GM23338 (cell line): ENCODE measurements around the gene SP9. TPM values are rescaled to one million over a fixed set of nuclear protein-coding genes. Genes with fewer than 3 reads are reported as not detected.

Experiments
- ATAC-seq: fragments of 200-7000 bp; cut with Tn5 transposase; 3 replicates; pipeline ENCODE4 v1.9.1; 2020
- DNase-seq: peaks from one replicate; pipeline ENCODE4 v3.0.0-alpha.2; 2015; ENCODE audit warnings: low spot score
- H2AFZ ChIP-seq: fragments of 200-600 bp; sonication (generic); 2 replicates; pipeline ENCODE4 v1.8.0; 2016; ENCODE audit warnings: antibody characterized with exemption, mild to moderate bottlenecking, moderate library complexity
- H3F3A ChIP-seq: fragments of 200-600 bp; sonication (generic); replicated peaks from 2 replicates; pipeline ENCODE4 v1.8.0; 2017; ENCODE audit warnings: antibody characterized with exemption, mixed run types, low read depth
- H3K27ac ChIP-seq: fragments of 200-600 bp; sonication (generic); 2 replicates; pipeline ENCODE4 v1.6.1; 2016; ENCODE audit warnings: low read depth
- H3K27me3 ChIP-seq: fragments of 200-600 bp; sonication (generic); 2 replicates; pipeline ENCODE4 v1.8.0; 2016; ENCODE audit warnings: mild to moderate bottlenecking, mixed run types, moderate library complexity; ENCODE audit not compliant: insufficient read depth
- H3K36me3 ChIP-seq: fragments of 200-600 bp; sonication (generic); 2 replicates; pipeline ENCODE4 v1.8.0; 2016; ENCODE audit warnings: mild to moderate bottlenecking; ENCODE audit not compliant: insufficient read depth
- H3K4me1 ChIP-seq: fragments of 200-600 bp; sonication (generic); 2 replicates; pipeline ENCODE4 v1.8.0; 2016; ENCODE audit warnings: mild to moderate bottlenecking, moderate library complexity; ENCODE audit not compliant: insufficient read depth
- H3K4me2 ChIP-seq: fragments of 200-600 bp; sonication (generic); 2 replicates; pipeline ENCODE4 v1.7.1; 2017; ENCODE audit warnings: mixed run types
- H3K4me3 ChIP-seq: fragments of 200-600 bp; sonication (generic); 2 replicates; pipeline ENCODE4 v1.6.1; 2016; ENCODE audit warnings: mixed run types
- H3K79me2 ChIP-seq: fragments of 200-600 bp; sonication (generic); replicated peaks from 2 replicates; pipeline ENCODE4 v1.8.0; 2017; ENCODE audit warnings: mild to moderate bottlenecking; ENCODE audit not compliant: insufficient read depth
- H3K9me2 ChIP-seq: fragments of 200-600 bp; sonication (generic); 2 replicates; pipeline ENCODE4 v1.8.0; 2017; ENCODE audit not compliant: insufficient read depth
- H4K20me1 ChIP-seq: fragments of 200-600 bp; sonication (generic); replicated peaks from 2 replicates; pipeline ENCODE4 v1.8.0; 2017; ENCODE audit warnings: mild to moderate bottlenecking; ENCODE audit not compliant: insufficient read depth
- H3K27ac Mint-ChIP-seq: 2 replicates; pipeline ENCODE4 v1.8.0; 2020; ENCODE audit warnings: inconsistent platforms, mild to moderate bottlenecking, moderate library complexity, mixed read lengths
- H3K27me3 Mint-ChIP-seq: 3 replicates; pipeline ENCODE4 v1.8.0; 2022; ENCODE audit warnings: low read depth, mild to moderate bottlenecking, moderate library complexity, mixed read lengths, inconsistent platforms; ENCODE audit not compliant: insufficient read depth, poor library complexity
- H3K36me3 Mint-ChIP-seq: 3 replicates; pipeline ENCODE4 v1.8.0; 2021; ENCODE audit warnings: low read depth, mild to moderate bottlenecking, inconsistent platforms, moderate library complexity, mixed read lengths
- H3K4me1 Mint-ChIP-seq: 3 replicates; pipeline ENCODE4 v1.8.0; 2020; ENCODE audit warnings: mild to moderate bottlenecking, inconsistent platforms, mixed read lengths
- H3K4me3 Mint-ChIP-seq: 3 replicates; pipeline ENCODE4 v1.8.0; 2021; ENCODE audit warnings: moderate library complexity, mild to moderate bottlenecking, inconsistent platforms, mixed read lengths
- H3K9me3 Mint-ChIP-seq: 3 replicates; pipeline ENCODE4 v1.8.0; 2020; ENCODE audit warnings: moderate library complexity, mild to moderate bottlenecking, inconsistent platforms, mixed read lengths
- CREB1 ChIP-seq: fragments of 250-450 bp; sonication (Bioruptor Pico); IDR thresholded peaks from 2 replicates; pipeline ENCODE4 v1.5.0; 2020; ENCODE audit warnings: low read depth, mild to moderate bottlenecking, moderate library complexity
- ETS1 ChIP-seq: IDR thresholded peaks from 2 replicates; pipeline ENCODE4 v1.6.1; 2016; ENCODE audit warnings: antibody characterized with exemption
- EZH2 ChIP-seq: fragments of 200-600 bp; sonication (generic); IDR thresholded peaks from one replicate; pipeline ENCODE4 v1.8.0; 2017; ENCODE audit warnings: antibody characterized with exemption, mild to moderate bottlenecking, low read depth; ENCODE audit not compliant: unreplicated experiment
- EZH2phosphoT487 ChIP-seq: fragments of 200-600 bp; sonication (generic); IDR thresholded peaks from one replicate; pipeline ENCODE4 v1.8.1; 2018; ENCODE audit warnings: antibody characterized with exemption; ENCODE audit not compliant: unreplicated experiment
- NANOG ChIP-seq: IDR thresholded peaks from 2 replicates; pipeline ENCODE4 v1.6.1; 2016; ENCODE audit warnings: antibody characterized with exemption, borderline replicate concordance
- POLR2AphosphoS5 ChIP-seq: IDR thresholded peaks from 2 replicates; pipeline ENCODE4 v1.6.1; 2016; ENCODE audit warnings: antibody characterized with exemption, low read depth
- REST ChIP-seq: IDR thresholded peaks from one replicate; pipeline ENCODE4 v1.6.1; 2018; ENCODE audit warnings: antibody characterized with exemption; ENCODE audit not compliant: unreplicated experiment
- STAT1 ChIP-seq: IDR thresholded peaks from one replicate; pipeline ENCODE4 v1.6.1; 2016; ENCODE audit warnings: antibody characterized with exemption; ENCODE audit not compliant: unreplicated experiment
- ZNF114 ChIP-seq: fragments of 250-450 bp; sonication (Bioruptor Pico); IDR thresholded peaks from 2 replicates; pipeline ENCODE4 v1.5.0; 2020; ENCODE audit warnings: mild to moderate bottlenecking, moderate library complexity
- ZNF331 ChIP-seq: fragments of 250-450 bp; sonication (Bioruptor Pico); IDR thresholded peaks from 2 replicates; pipeline ENCODE4 v1.5.0; 2020; ENCODE audit warnings: low read depth, mild to moderate bottlenecking, moderate library complexity
- ZNF462 ChIP-seq: fragments of 250-450 bp; sonication (Bioruptor Pico); IDR thresholded peaks from 2 replicates; pipeline ENCODE4 v1.5.0; 2020; ENCODE audit warnings: mild to moderate bottlenecking, moderate library complexity
- polyA plus RNA-seq: library from polyadenylated mRNA; unstranded; fragments of >200 nt; fragmentation: Nextera tagmentation; extraction: Ambion mirVana; gene quantifications from 2 replicates; pipeline ENCODE4 v1.2.1, GENCODE V29; 2016
- total RNA-seq: library from RNA; depleted of rRNA; stranded (reverse); fragments of >200 nt; shearing (Covaris generic); gene quantifications from 2 replicates; pipeline ENCODE4 v1.2.3, GENCODE V29; 2014

The SP9 gene
- total and polyA plus RNA-seq, 2 experiments from 2014 or later: 0.49 TPM; not detected in 1

- no peaks in the 10 kb centered on the region for H3K4me1 Mint-ChIP-seq
- Histone ChIP-seq H3K4me2 (no peak overlapping the region), H3K27ac (no peak overlapping the region), H3K27me3 (no peaks in the 10 kb centered on the region), H2AFZ (no peak overlapping the region), H3K4me1 (no peaks in the 10 kb centered on the region), H3K4me3 (no peak overlapping the region), H3K79me2 (no peaks in the 10 kb centered on the region), H4K20me1 (no peaks in the 10 kb centered on the region), H3F3A (no peaks in the 10 kb centered on the region), H3K9me2 (no peaks in the 10 kb centered on the region), H3K36me3 (no peaks in the 10 kb centered on the region)
- TF ChIP-seq ETS1 (no peak), ZNF114 (no peak)
- no peak for ATAC-seq
- H3K9me3 Mint-ChIP-seq: no peaks in the 10 kb centered on the region
- H3K27me3 Mint-ChIP-seq: no peaks in the 10 kb centered on the region
- H3K27ac Mint-ChIP-seq: no peak overlapping the region
- no peak overlapping the region for H3K4me3 Mint-ChIP-seq
- no peak for DNase-seq
- peaks cover 9% of the 10 kb centered on the region; the same call in 1 of the 3 replicates for H3K36me3 Mint-ChIP-seq
Observed at GRCh38 chr2:174376967-174377366, 42.2 kb downstream of the SP9 start.

- Mint-ChIP-seq H3K36me3 (peaks cover under 1% of the 10 kb centered on the region; the same call in 1 of the 3 replicates), H3K4me1 (no peaks in the 10 kb centered on the region), H3K4me3 (no peak overlapping the region), H3K27ac (no peak overlapping the region), H3K9me3 (no peaks in the 10 kb centered on the region), H3K27me3 (peaks cover 2% of the 10 kb centered on the region)
- no peak overlapping the region for H3K4me3 ChIP-seq
- H3K9me2 ChIP-seq: no peaks in the 10 kb centered on the region
- H3K36me3 ChIP-seq: no peaks in the 10 kb centered on the region
- no peaks in the 10 kb centered on the region for H4K20me1 ChIP-seq
- no peak overlapping the region for H2AFZ ChIP-seq
- ATAC-seq: no peak
- H3K79me2 ChIP-seq: no peaks in the 10 kb centered on the region; the same call in 1 of the 2 replicates
- H3K4me1 ChIP-seq: no peaks in the 10 kb centered on the region
- H3K4me2 ChIP-seq: no peak overlapping the region
- DNase-seq: no peak
- no peak overlapping the region for H3K27ac ChIP-seq
- H3K27me3 ChIP-seq: no peaks in the 10 kb centered on the region
- no peaks in the 10 kb centered on the region for H3F3A ChIP-seq
- TF ChIP-seq NANOG: no peak
- TF ChIP-seq EZH2phosphoT487: no peak
- TF ChIP-seq EZH2: no peak
- TF ChIP-seq ZNF114: no peak
- no peak for TF ChIP-seq STAT1
- TF ChIP-seq ZNF331: no peak
- TF ChIP-seq REST: no peak
- no peak for TF ChIP-seq ZNF462 (CRISPR knock-in tag)
- TF ChIP-seq POLR2AphosphoS5: no peak
- TF ChIP-seq CREB1 (CRISPR knock-in tag): no peak
Observed at GRCh38 chr2:174383796-174384195, 49.0 kb downstream of the SP9 start.
